Measurements from ENCODE around the gene FGR. TPM values are rescaled to one million over a fixed set of nuclear protein-coding genes. Genes with fewer than 3 reads are reported as not detected.

FGR gene
- total and polyA plus RNA-seq, 2 donors (not counting 1 experiment from before 2014, with no cell fraction given) = 57.0 to 295 TPM

DNA sequence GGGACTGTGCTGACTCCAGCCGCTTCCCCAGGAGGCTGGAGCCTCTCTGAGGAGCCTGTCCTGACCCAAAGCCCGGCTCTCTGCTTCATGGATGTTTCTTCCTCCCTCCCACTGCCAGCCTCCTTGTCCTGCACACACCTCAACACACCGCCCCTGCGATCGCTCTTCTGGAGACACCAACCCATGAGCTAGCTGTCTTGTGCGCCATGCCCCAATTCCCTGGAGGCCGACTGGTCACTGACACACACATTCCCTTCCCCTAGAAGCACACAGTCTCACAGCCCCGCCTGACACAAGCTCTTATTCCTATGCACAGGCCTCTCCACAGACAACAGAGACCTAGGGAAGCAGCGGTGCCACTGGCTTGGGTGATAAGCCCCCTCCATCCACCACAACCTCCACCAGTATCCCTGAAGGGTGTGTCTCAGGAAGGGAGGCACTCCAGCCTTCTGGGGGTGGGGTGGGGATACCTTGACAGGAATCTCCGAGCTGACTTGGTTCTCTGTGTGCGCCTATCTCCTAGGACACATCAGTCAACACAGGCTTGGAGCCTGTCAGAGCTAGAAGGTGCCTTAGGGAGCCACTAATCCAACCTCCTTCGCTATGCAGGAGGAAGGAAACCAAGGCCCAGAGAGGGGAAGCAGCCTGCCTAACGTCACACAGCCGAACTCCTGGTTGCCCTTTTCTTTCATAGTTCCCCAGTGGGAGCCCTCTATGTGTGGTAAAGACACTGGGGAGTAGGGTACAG, 62.1 kb downstream of the FGR start:
- Histone ChIP-seq H3K4me2 (replicated peaks; ENCODE audit: low read depth, low read length, poor library complexity, severe bottlenecking) (no peak overlapping the region), H3K9ac (ENCODE audit: low read length) (no peak overlapping the region), H3K27me3 (replicated peaks in 1 of 4; ENCODE audit: control extremely low read depth in 1 of 4, control insufficient read depth in 3 of 4, insufficient read depth in 4 of 4, low read length in 3 of 4) (peaks cover 0 to 4% (median 2%) of the 10 kb centered on the region in 4 experiments), H4K20me1 (ENCODE audit: control insufficient read depth, insufficient read depth, low read length, poor library complexity, severe bottlenecking) (peaks cover 35% of the 10 kb centered on the region), H3K79me2 (ENCODE audit: control insufficient read depth, insufficient read depth, low read length) (peaks cover 36% of the 10 kb centered on the region), H3K9me3 (ENCODE audit: control extremely low read depth in 1 of 3, control insufficient read depth in 2 of 3, insufficient read depth in 1 of 3, low read length in 2 of 3) (no peaks in the 10 kb centered on the region), H3K4me1 (ENCODE audit: control insufficient read depth in 2 of 2, insufficient read depth in 2 of 2, low read length in 2 of 2) (peaks cover 22 to 45% of the 10 kb centered on the region in 2 donors), H3K36me3 (replicated peaks in 1 of 2; ENCODE audit: control extremely low read depth in 1 of 2, control insufficient read depth in 1 of 2, extremely low read depth in 1 of 2, insufficient read depth in 2 of 2, low read length in 1 of 2) (no peaks in the 10 kb centered on the region), H2AFZ (ENCODE audit: insufficient read depth, low read depth, low read length, poor library complexity, severe bottlenecking) (no peak overlapping the region), H3K27ac (ENCODE audit: low read length in 2 of 2) (no peak overlapping the region), H3K4me3 (ENCODE audit: control extremely low read depth in 1 of 5, extremely low read depth in 1 of 5, insufficient read depth in 1 of 5, low read depth in 2 of 5, low read length in 4 of 5) (no peak overlapping the region)
- TF ChIP-seq, protein P1, sequence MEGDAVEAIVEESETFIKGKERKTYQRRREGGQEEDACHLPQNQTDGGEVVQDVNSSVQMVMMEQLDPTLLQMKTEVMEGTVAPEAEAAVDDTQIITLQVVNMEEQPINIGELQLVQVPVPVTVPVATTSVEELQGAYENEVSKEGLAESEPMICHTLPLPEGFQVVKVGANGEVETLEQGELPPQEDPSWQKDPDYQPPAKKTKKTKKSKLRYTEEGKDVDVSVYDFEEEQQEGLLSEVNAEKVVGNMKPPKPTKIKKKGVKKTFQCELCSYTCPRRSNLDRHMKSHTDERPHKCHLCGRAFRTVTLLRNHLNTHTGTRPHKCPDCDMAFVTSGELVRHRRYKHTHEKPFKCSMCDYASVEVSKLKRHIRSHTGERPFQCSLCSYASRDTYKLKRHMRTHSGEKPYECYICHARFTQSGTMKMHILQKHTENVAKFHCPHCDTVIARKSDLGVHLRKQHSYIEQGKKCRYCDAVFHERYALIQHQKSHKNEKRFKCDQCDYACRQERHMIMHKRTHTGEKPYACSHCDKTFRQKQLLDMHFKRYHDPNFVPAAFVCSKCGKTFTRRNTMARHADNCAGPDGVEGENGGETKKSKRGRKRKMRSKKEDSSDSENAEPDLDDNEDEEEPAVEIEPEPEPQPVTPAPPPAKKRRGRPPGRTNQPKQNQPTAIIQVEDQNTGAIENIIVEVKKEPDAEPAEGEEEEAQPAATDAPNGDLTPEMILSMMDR (IDR thresholded peaks at IDR 0.05) = no peak
- no peak for TF ChIP-seq EZH2 (IDR thresholded peaks at IDR 0.05; ENCODE audit: borderline replicate concordance, insufficient read depth, low read depth, low read length, poor library complexity, severe bottlenecking)
- intact Hi-C loops (cut with micrococcal nuclease) = no loop called here
- Mint-ChIP-seq H3K27ac (peak overlapping the region; percentile 23), H3K9me3 (ENCODE audit: insufficient read depth) (no peaks in the 10 kb centered on the region), H3K4me1 (peaks cover 52% of the 10 kb centered on the region), H3K4me3 (no peak overlapping the region), H3K27me3 (no peaks in the 10 kb centered on the region)
- ChIA-PET POLR2A (interaction anchor here (0.7 kb wide), 1 partner anchor 15 kb away, joined by 3 read pairs; no protein-coding TSS in a partner anchor), CTCF (interaction anchor here (0.6 to 2.8 kb wide), 4 partner anchors 16 to 124 kb away, joined by 3 to 9 read pairs (median 4); partner anchors contain the start of gene AHDC1)
- ATAC-seq (ENCODE audit: low read depth) (no peak), DNase-seq (no peak)
- 69% methylated on average over 9 of the region's 14 CpGs for WGBS (ENCODE audit: insufficient coverage)
